Measurements from ENCODE around the gene RABGEF1.
"Not testable (repeated sequence)": the region's sequence is repeated elsewhere in the genome, so short reads cannot be mapped to it uniquely, and the experiment has no call there.

RABGEF1 gene

DNA sequence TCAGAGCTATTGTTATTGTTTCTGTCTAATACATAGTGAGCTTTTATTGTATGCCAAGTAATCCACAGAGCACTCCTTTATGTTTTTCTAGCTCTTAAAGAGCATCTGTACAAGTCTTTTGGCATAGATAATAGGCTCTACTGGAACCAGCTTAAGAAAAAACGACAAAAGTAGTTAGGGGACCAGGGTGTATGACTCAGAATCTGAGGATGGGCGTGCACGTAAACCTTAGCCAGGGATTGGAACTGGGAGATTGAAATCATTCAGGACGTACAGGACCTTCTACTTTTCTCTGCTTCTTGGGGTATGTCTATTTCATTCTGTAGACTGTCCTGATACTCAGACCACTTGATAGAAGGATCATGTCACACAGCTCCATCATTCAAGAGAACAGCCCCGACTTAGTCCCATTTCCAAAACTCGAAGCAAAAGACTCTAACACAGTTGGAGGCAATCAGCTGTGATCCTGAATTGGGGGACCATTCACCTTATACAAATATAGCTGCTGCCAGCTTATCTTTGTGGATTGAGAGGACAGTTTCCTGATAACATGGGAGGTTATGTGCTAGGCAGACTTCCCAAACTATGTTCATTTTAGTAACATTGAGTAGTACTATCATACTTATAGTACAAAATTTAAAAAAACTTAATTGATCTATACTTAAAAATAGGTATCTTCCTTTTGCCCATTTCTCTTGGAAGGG, 24.9 kb downstream of the RABGEF1 start:
- DNase-seq (ENCODE audit: low spot score) = not testable (repeated sequence)

DNA sequence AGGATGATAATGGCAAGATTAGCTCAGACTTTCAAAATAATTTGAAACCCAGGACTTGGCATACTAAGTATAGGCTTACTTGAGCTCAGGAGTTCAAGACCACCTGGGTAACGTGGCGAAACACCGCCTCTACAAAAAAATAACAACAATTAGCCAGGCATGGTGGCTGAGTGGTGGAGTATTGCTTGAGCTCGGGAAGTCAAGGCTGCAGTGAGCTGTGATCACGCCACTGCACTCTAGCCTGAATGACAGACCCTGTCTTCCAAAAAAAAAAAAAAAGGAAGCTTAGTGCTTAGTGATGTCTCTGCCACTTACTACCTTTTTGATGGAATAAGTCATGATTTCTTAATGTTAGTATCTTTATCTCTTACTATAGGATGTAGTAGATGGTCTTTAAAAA, 25.5 kb downstream of the RABGEF1 start:
- no peak for DNase-seq (ENCODE audit: low spot score)

DNA sequence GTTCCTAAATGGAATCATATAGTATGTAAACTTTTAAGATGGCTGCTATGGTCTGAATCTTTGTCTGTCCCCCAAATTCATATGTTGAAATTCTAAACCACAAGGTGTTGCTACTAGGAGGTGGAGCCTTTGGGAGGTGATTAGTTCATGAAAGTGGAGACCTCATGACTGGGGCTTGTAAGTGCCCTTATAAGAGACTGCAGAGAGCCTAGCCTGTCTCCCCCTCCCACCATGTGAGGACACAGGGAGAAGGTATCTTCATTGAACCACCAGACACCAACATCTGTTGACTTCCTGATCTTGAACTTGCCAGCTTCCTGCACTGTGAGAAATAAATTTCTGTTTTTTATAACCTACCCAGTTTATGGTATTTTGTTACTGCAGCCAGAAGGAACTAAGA, 27.0 kb downstream of the RABGEF1 start:
- DNase-seq (ENCODE audit: low spot score) = not testable (repeated sequence)

DNA sequence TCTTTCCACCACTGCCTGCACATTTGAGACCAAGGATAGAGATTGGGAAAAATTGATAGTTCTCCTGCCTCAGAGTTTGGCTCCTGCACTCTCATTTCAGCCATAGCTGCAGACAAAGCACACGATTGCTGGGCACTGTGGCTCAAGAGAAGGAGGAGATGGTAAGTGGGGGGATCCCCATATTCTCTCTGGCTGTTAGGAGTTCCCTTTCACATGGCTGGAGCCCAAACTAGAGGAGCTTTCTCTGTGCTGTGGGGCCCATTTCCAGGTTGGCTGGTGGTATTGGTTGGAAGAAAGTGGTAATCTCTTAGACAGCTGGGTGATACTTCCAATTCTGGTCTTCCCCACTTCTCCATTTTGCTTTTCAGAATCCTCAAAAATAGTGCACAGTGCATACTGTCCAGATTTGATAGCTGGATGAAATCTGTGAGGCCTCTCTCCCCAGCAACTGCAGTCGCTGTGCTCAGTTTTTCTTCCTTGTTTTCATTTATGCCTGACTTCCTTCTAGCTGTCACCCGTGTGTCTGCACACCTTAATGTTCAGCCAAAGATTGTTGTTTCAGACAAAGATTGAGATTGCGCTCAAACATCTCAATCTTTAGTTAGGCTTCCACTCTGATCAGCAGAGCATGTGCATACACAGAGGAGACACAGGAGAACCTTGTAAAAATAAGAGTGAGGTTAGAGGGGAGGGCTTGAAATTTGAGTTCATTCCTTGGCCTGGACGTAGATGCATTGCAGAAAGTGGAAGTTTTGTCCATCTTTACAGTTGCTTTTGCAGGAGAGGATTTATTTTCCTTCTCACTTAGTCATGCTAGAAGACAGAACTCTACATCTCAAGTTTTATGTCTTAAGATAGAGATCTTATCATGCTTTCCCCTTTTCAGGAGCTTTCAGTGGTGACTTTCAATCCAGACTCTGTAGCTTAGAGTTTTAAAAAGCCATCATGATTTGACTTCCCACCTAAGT, 28.6 kb downstream of the RABGEF1 start:
- DNase-seq (ENCODE audit: low spot score) = no peak

DNA sequence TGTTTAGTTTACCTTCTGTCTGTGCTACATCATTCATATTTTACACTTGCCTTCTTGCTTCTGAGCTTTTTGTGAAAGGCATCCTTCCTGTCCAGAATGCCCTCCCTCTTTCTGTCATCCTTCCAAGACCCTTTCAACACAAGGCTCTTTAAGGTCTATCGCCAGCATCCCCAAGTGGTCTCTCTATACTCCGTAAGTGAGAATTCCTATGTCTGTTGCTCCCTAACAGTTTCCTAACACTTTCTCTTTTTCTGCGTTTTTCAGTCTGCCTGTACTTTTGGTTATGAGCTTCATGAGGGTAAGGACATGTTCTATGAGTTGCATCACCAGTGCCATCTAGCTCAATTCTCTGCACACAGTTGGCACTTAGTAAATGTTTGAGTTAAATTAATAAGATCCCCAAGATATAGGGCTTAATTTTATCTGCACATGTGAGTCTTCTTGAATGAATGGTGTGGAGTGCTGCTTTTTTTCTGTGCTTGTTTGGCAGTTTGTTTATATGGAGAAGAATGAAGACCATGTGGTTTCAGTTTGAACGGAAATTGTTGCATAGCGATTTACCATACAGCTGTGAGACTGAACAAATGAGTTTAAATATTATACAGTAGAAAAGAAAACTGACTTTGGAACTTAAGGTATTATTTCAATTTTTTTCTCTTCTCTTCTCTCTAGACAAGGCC, 29.4 kb downstream of the RABGEF1 start:
- no peak for DNase-seq (ENCODE audit: low spot score)

DNA sequence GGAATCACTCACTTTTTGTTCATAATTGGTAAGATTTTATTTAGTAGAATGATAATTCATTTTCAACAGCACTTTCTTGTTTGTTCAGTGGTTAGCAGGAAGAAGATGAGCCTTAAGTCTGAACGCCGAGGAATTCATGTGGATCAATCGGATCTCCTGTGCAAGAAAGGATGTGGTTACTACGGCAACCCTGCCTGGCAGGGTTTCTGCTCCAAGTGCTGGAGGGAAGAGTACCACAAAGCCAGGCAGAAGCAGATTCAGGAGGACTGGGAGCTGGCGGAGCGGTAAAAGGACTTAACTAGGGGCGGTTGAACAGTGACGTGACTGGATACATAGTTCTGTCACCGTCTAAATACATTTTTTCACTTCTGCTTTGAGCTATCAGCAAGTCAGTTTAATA, 31.3 kb downstream of the RABGEF1 start:
- DNase-seq (ENCODE audit: low spot score) = no peak

DNA sequence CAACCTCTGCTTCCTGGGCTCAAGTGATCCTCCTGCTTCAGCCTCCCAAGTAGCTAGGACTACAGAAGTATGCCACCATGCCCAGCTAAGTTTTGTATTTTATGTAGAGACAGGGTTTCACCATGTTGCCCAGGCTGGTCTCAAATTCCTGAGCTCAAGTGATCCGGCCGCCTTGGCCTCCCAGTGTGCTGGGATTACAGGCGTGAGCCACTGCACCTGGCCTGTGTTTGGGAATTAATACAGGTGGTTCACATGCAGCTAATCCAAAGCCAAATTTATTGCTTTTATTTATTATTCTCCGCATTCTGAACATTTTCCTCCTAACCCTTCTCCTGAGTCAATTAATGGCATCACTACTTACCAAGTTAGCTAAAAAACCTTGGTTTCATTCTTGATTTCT, 33.2 kb downstream of the RABGEF1 start:
- not testable (repeated sequence) for DNase-seq (ENCODE audit: low spot score)

DNA sequence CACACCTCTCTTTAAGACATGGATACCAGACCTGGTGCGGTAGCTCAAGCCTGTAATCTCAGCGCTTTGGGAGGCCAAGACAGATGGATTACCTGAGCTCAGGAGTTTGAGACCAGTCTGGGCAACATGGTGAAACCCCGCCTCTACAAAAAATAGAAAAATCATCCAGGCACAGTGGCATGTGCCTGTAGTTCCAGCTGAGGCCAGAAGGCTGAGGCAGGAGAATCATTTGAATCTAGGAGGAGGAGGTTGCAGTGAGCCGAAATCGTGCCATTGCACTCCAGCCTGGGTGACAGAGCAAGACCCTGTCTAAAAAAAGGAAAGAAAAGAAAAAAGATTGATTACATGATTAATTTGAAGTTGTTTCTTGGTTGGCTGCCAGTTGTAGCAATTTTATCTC, 35.9 kb downstream of the RABGEF1 start:
- not testable (repeated sequence) for DNase-seq (ENCODE audit: low spot score)

DNA sequence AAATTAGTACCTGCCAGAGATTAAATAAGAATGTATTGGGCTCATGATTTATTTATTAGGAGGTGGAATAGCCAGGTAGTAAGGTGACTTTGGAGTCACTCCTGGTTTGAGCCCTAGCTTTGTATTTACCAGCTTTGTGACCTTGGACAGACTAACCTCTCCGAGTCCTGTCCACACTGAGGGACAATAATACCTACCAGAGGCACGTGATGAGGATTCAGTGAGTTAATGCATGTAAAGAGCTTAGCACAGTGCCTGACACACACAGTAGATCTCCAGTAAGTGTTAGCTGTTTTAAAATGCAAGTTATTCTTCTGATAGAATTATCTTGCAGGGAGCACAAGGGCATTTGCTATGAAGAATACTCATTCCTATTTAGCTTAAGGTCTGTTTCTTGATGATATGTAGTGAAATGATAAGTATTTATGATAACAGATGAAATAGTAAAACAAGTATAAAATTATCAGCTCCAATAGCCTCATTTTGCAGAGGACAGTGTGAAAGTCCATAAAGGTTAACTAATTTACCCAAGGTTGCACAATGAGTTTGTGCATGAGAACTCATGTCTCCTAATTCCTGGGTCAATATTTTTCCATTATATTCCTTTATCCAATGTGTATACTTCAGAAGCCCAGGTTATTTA, 36.4 kb downstream of the RABGEF1 start:
- no peak for DNase-seq (ENCODE audit: low spot score)

DNA sequence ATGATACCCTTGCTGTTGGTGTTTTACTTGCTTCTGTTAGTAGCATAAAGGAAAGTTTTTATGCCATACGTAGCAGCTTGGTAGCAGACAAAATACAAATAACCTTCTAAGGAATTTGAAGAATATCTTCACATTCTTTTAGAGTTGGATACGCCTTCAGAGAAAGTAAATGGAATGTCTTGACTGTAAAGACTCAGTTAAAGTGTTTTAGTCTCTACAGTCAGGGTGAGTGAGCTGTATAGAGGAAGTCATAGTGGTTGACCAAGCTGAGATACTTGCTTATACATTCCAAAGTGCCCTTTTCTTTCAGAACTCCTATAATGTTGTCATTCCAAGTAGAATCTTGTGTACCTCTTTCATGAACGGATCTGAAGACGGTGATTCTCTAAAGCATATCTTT, 37.7 kb downstream of the RABGEF1 start:
- no peak for DNase-seq (ENCODE audit: low spot score)

DNA sequence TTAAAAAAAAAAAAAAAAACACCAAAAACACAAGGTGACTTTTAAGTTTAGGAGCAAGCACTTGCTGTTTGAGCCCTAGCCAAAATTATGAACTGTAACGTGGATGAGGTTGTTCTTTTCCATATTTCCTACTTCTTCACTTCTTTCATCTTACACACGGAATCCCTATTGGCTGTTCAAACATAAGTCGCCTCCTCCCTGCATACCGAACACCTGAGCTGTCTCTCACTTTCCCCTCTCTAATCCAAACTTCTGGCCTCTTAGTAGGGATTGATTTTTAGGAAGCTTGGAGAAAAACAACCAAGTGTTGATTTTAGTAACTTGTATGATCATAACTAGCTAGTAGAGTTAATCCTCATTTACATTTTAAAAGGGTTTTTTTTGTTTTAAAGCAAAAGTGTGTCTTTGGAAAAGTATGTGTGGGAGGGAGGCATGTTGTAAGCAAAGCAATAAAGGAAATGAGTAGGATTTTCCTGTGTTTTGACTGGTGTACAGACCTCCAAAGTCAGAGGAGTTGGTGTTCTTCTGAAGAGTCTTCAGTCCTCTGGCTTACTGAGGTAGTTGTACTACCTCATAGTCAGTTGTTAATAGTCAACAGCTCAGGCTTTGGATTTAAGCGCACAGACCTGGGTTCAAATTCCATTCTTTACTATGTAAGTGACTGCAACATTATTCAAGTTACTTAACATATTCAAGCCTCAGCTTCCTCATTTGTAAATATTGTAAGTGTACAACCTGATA, 39.3 kb downstream of the RABGEF1 start:
- DNase-seq (ENCODE audit: low spot score) = no peak

DNA sequence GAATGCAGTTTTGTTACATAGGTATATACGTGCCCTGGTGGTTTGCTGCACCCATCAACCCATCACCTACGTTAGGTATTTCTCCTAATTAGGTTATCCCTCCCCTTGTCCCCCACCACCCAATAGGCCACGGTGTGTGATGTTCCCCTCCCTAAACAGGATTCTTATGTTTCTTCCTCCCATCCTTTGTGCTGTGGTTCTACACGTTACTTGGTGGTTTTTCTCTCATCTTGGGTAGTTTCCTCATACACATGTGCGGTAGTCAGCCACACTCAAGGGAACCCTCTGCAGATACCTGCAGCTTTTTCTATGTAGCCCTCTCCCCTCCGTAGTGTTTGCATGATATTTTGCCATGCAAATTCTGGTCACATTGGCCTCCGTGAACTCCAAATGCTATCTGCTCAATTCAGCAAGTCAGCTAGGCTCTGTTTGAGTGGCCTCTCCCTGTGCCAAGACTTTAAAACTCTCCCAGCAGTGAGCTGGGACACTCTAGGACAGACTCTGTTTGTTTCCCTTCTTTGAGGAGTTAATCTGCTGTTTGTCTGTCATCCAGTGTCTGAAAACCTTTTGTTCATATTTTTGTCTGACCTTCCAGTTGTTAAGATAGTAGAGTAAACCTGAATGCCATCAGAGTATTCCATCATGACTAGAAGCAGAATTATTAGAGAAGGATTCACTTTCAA, 41.0 kb downstream of the RABGEF1 start:
- no peak for DNase-seq (ENCODE audit: low spot score)

DNA sequence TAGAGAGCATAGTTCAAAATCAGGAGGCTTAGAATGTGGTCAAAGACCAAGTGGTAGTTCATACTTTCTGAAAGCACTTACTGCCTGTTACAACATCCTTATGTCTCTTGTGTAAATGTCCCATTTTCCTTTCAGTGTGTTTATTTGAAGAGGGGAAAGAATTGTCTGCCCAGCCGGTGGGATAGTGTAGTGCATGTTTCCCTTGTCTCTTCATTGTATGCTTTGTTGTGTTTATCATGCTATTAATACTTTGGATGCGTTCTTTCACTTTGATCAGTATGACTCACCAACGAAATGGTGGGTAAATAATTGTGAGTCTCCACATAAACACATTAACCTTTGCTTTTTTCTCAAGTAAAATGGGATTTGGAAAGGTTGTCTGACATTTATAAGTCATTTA, 42.3 kb downstream of the RABGEF1 start:
- not testable (repeated sequence) for DNase-seq (ENCODE audit: low spot score)

DNA sequence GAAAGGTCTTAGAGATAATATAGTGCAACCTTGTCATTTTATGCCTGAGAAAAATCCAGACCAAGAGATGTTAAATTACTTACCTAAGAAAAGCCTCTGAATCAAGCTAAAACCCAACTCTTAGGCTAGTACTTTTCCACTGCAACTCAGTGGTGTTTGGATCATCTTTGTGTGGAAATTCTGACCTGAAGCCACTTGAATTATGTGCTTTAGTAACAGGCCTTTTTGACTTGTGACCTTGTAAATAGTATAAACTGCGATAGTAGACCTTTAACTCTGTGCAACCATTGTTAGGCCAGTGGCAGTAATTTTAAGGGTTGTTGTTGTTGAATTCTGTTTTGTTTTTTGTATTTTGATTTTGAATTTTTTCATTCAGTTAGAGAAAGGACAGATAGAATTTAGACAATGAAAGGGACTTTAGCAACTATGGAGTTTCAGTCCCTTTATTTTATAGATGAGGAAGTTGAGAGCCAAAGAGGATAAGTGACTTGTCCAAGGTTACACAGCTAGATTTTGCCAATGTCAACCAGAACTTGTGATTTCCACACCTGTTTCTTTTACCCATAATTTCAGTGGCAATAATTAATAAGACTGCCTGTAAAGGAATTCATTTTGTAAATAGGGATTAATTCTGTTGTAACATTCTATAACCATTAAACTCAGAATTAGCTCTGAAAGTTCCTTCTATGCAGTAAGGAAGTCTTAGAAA, 43.5 kb downstream of the RABGEF1 start:
- not testable (repeated sequence) for DNase-seq (ENCODE audit: low spot score)

DNA sequence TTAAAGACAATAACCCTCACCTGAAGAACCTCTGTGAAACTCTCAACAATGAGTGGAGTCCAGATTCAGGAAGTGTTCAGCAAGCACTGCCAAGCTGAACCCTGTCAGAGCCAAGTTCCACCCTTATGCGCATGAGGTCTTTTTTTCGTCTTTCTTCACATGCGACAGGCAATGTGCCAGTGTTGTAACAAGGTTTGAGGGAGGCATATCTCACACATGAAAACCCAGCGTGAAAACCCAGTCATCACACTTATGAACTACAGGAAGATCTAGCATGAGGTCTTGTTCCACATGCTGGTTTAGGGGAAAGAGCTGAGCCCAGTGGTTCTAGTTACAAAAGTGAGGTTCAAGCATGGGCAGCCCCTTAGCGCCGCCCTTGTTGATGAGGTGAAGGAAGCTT, 49.7 kb downstream of the RABGEF1 start:
- DNase-seq (ENCODE audit: low spot score) = no peak

DNA sequence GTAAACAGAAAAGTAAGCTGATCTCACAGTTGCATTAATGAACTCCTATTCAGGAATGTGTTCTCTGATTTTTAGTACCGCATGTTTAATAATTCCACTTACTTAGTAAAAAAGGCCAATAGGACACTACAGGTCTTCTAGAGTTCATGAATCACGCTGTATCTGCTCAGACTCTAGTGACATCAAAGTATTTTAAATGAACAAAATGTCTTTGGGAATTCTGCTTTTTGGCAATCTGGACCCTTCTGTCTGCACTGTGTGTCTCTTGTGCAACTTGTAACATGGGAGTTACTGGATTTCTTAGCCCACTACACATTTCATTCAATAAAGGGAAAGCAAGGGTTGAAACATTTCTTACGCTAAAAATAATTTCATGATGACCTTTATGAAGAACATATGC, 50.2 kb downstream of the RABGEF1 start:
- no peak for DNase-seq (ENCODE audit: low spot score)

DNA sequence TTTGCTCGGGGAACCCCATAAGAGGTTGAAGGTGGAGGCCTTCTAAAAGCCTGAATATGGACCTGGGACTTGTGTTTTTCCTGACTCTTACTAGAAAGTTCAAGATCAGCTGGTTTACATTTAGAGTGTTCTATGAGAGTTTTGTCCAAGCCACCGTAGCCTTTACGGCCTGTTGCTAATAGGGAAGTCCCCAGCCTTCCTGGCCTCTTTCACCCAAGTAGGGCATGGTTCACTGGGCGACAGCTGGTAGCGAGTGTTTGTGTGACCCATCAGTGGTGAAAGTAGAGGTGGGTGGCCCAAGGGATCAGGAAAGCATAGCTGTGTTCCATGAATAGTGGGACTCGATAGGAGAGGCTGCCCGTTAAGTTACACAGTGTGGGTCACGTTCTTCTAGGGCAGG, 60.1 kb downstream of the RABGEF1 start:
- DNase-seq (ENCODE audit: low spot score) = no peak

DNA sequence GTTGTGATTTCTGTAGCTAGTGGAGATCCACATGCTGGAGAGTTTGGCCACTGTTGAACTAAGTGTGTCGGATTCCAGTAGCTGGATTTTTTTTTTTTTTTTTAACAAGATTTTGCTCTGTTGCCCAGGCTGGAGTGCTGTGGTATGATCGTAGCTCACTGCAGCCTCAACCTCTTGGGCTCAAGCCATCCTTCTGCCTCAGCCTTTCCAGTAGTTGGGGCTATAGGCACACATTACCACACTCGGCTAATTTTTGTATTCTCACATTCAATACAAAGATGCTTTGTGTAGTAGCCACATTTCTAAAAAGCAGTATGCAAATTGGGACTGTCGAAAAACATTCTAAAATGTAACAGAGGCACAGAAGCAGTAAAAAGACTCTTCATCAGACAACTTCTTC, 63.5 kb downstream of the RABGEF1 start:
- DNase-seq (ENCODE audit: low spot score) = no peak

DNA sequence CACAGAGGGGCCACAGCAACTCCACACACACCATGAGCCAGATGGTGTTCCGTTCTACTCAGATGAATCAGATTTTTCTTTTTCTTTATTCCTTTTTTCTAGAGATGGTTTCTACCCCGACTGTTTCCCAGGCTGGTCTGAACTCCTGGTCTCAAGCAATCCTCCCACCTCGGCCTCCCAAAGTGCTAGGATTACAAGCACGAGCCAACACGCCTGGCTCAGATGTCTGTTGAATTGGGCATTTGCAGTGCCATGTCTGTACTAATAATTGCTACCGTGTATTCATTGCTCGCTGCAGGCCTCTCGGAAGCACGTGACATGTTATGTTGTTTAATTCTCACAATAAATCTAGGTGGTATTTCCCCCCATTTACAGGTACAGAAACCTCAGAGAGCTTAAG, 67.2 kb downstream of the RABGEF1 start:
- DNase-seq (ENCODE audit: low spot score) = no peak

DNA sequence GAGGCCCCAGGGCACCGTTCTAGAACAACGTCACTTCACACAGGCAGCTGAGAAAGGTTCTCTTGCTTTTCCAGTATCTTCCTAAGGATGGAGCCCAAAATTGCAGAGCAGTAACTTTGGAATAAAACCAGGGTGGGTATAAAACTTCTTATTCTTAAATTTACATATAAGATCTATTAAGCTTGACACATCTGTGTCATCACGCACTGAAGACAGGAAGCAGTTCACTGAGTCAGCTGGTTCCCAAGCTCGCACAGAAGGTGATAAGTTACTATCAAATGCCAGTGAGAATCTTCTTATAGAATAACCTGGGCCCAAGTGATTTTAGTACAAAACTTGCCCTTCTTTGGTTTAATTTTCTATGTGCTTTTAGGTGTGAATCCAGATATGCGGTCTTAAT, 70.2 kb downstream of the RABGEF1 start:
- no peak for DNase-seq (ENCODE audit: low spot score)

All from D341Med (cell line).